A549 (cell line): Measurements from ENCODE around the gene LCN12. TPM values are rescaled to one million over a fixed set of nuclear protein-coding genes. Genes with fewer than 3 reads are reported as not detected.

Experiments
- ATAC-seq, 2 experiments: fragments of 200-7000 bp in 1 of 2; fragments of >200 bp in 1 of 2; cut with Nextera tagmentation in 1 of 2; cut with Tn5 transposase in 1 of 2; 3 replicates each; pipeline versions ENCODE4 v1.8.0 to v1.9.1; 2018 to 2020; ENCODE audit warnings: mild to moderate bottlenecking in 1 of 2, moderate library complexity in 1 of 2
- CTCF ChIA-PET: fragments of 300-600 bp; sonication (Branson Sonifier 250); formaldehyde crosslinking; extraction: SDS; loops from one replicate; lab custom pipeline; 2021; ENCODE audit warnings: antibody characterized with exemption, inconsistent platforms; lab: Yijun Ruan, JAX
- POLR2A ChIA-PET: fragments of 350-600 bp; formaldehyde crosslinking; extraction: SDS; loops from one replicate; lab custom pipeline; 2021; ENCODE audit warnings: antibody characterized with exemption, inconsistent platforms; lab: Yijun Ruan, JAX
- DNase-seq, 2 experiments: peaks; one replicate each; pipeline versions ENCODE4 v3.0.0 to v3.0.0-alpha.2; 2011 to 2016; ENCODE audit warnings: low read depth in 1 of 2, low spot score in 1 of 2
- FAIRE-seq: peaks from 2 replicates; lab custom pipeline; 2011; peaks lifted over from hg19 to GRCh38; lab: Jason Lieb, UNC
- H3K27ac ChIP-seq, 2 experiments: fragments of >200 bp; sonication (Bioruptor Twin); formaldehyde crosslinking; 3 replicates each; pipeline ENCODE4 v1.5.1; 2016 to 2017
- H3K4me1 ChIP-seq: fragments of >200 bp; sonication (Bioruptor Twin); formaldehyde crosslinking; 3 replicates; pipeline ENCODE4 v1.6.1; 2016
- H3K4me2 ChIP-seq: fragments of >200 bp; sonication (Bioruptor Twin); formaldehyde crosslinking; 3 replicates; pipeline ENCODE4 v1.6.1; 2016
- H3K4me3 ChIP-seq: fragments of >200 bp; sonication (Bioruptor Twin); formaldehyde crosslinking; 3 replicates; pipeline ENCODE4 v1.5.1; 2016
- H3K9me3 ChIP-seq: fragments of >200 bp; sonication (Bioruptor Twin); formaldehyde crosslinking; 3 replicates; pipeline ENCODE4 v1.6.1; 2016
- ATOH8 ChIP-seq: fragments of 250-450 bp; sonication (Bioruptor Pico); IDR thresholded peaks from 2 replicates; pipeline ENCODE4 v1.5.0; 2020; ENCODE audit warnings: low read depth, mild to moderate bottlenecking, moderate library complexity
- BHLHE40 ChIP-seq: IDR thresholded peaks from 2 replicates; pipeline ENCODE4 v1.6.1; 2012; ENCODE audit warnings: low read depth, low read length, inconsistent platforms
- ESRRA ChIP-seq: fragments of 150-350 bp; IDR thresholded peaks from 2 replicates; pipeline ENCODE4 v1.6.1; 2014; ENCODE audit warnings: mild to moderate bottlenecking, low read length, borderline replicate concordance
- FOSB ChIP-seq: fragments of 250-450 bp; sonication (Bioruptor Pico); IDR thresholded peaks from 2 replicates; pipeline ENCODE4 v1.5.0; 2020; ENCODE audit warnings: mild to moderate bottlenecking, moderate library complexity
- FOSL2 ChIP-seq, 2 experiments: fragments of 450-650 bp in 1 of 2; fragments of >200 bp in 1 of 2; sonication (Bioruptor Twin) in 1 of 2; formaldehyde crosslinking; IDR thresholded peaks; 2 replicates each; pipeline versions ENCODE4 v1.5.0 to v1.6.1; 2016 to 2020; ENCODE audit warnings: mild to moderate bottlenecking in 1 of 2, moderate library complexity in 1 of 2
- HOXA7 ChIP-seq: fragments of 250-450 bp; sonication (Bioruptor Pico); IDR thresholded peaks from 2 replicates; pipeline ENCODE4 v1.5.0; 2020; ENCODE audit warnings: mild to moderate bottlenecking, moderate library complexity
- HOXB5 ChIP-seq: fragments of 250-450 bp; sonication (Bioruptor Pico); IDR thresholded peaks from 2 replicates; pipeline ENCODE4 v1.5.0; 2020; ENCODE audit warnings: mild to moderate bottlenecking, moderate library complexity
- KDM1A ChIP-seq: fragments of 200-600 bp; sonication (generic); IDR thresholded peaks from 2 replicates; pipeline ENCODE4 v1.6.1; 2016; ENCODE audit warnings: low read depth, mild to moderate bottlenecking
- MAX ChIP-seq: IDR thresholded peaks from 2 replicates; pipeline ENCODE4 v1.6.1; 2012
- NR3C1 ChIP-seq: fragments of >200 bp; sonication (Bioruptor Twin); formaldehyde crosslinking; IDR thresholded peaks from 3 replicates; pipeline ENCODE4 v1.6.1; 2017
- PBX3 ChIP-seq: IDR thresholded peaks from 2 replicates; pipeline ENCODE4 v1.6.1; 2012
- PHF8 ChIP-seq: fragments of 200-600 bp; sonication (generic); IDR thresholded peaks from 2 replicates; pipeline ENCODE4 v1.6.1; 2016; ENCODE audit warnings: low read depth, mild to moderate bottlenecking, antibody characterized with exemption, moderate library complexity, borderline replicate concordance
- POLR2A ChIP-seq: IDR thresholded peaks from 2 replicates; pipeline ENCODE4 v1.6.1; 2012; ENCODE audit warnings: mild to moderate bottlenecking, low read length
- POLR2AphosphoS2 ChIP-seq: conservative IDR thresholded peaks from 2 replicates; pipeline ENCODE4 v1.6.1; 2012; ENCODE audit warnings: low read length, improper control_type of control experiment, inconsistent platforms
- RARB ChIP-seq: fragments of 250-450 bp; sonication (Bioruptor Pico); IDR thresholded peaks from 2 replicates; pipeline ENCODE4 v1.8.0; 2021; ENCODE audit warnings: mild to moderate bottlenecking, moderate library complexity
- RFX5 ChIP-seq: fragments of 450-650 bp; IDR thresholded peaks from 2 replicates; pipeline ENCODE4 v1.7.1; 2014; ENCODE audit warnings: antibody characterized with exemption, mild to moderate bottlenecking, moderate library complexity
- SMC3 ChIP-seq: fragments of >200 bp; sonication (Bioruptor Twin); formaldehyde crosslinking; IDR thresholded peaks from 3 replicates; pipeline ENCODE4 v1.6.1; 2018; ENCODE audit warnings: inconsistent platforms
- USF2 ChIP-seq: fragments of 450-650 bp; IDR thresholded peaks from 2 replicates; pipeline ENCODE4 v1.6.1; 2014; ENCODE audit warnings: antibody characterized with exemption
- ZC3H11A ChIP-seq: fragments of 450-650 bp; IDR thresholded peaks from 2 replicates; pipeline ENCODE4 v1.6.1; 2014; ENCODE audit warnings: antibody characterized with exemption, mild to moderate bottlenecking
- ZFP36 ChIP-seq: fragments of 450-650 bp; IDR thresholded peaks from 2 replicates; pipeline ENCODE4 v1.6.1; 2014; ENCODE audit warnings: borderline replicate concordance; ENCODE audit not compliant: partially characterized antibody
- ZSCAN20 ChIP-seq: fragments of 250-450 bp; sonication (Bioruptor Pico); IDR thresholded peaks from 2 replicates; pipeline ENCODE4 v1.8.0; 2022; ENCODE audit warnings: mild to moderate bottlenecking, moderate library complexity
- WGBS: methylation state at CpG from one replicate; pipeline ENCODE4 v1.1.6; 2017; ENCODE audit errors: missing lambda C conversion rate; 5-methylcytosine and 5-hydroxymethylcytosine counted together
- polyA plus RNA-seq, 4 experiments: library from polyadenylated mRNA; depleted of rRNA in 3 of 4; stranded (reverse); fragments of >200 nt; fragmentation: RNase III in 1 of 4; extraction: RNeasy Plus Mini Kit Qiagen cat#74134 plus additional on column Dnase treatment in 1 of 4; gene quantifications; 2 replicates in 3 of 4; 3 replicates in 1 of 4; pipeline ENCODE4 v1.2.3, GENCODE V29; 2011 to 2017

LCN12 gene
- polyA plus RNA-seq, 2 of the 4 experiments (the other 2 are of a cell fraction), result 0.74 to 3.0 TPM

- ATAC-seq (no peak), DNase-seq (no peak), FAIRE-seq (no peak)
- no peaks in the 10 kb centered on the region for H3K9me3 ChIP-seq
- no peak overlapping the region for H3K27ac ChIP-seq
- H3K4me2 ChIP-seq, result no peak overlapping the region
- POLR2A ChIA-PET, result no interaction called here
- H3K4me1 ChIP-seq, result peaks cover 12% of the 10 kb centered on the region; the same call in 2 of the 3 replicates
- H3K4me3 ChIP-seq, result no peak overlapping the region
- no peak for TF ChIP-seq FOSB (CRISPR knock-in tag)
- TF ChIP-seq NR3C1, result no peak
- no peak for TF ChIP-seq POLR2AphosphoS2
- no peak for TF ChIP-seq POLR2A
- TF ChIP-seq ATOH8 (CRISPR knock-in tag), result no peak
- no peak for TF ChIP-seq HOXB5 (CRISPR knock-in tag)
- no peak for TF ChIP-seq ZC3H11A
- CTCF ChIA-PET, result interaction anchor here (1.0 to 2.0 kb wide), 5 partner anchors 10 to 169 kb away, joined by 3 to 8 read pairs (median 4); partner anchors contain the start of gene FBXW5
- WGBS, result 89% methylated on average over 11 of the region's 15 CpGs
These were observed 8.8 kb downstream of the LCN12 start for GRCh38 chr9:136960938-136961275.

GRCh38 chr9:136961279-136962065 lies 9.4 kb downstream of the LCN12 start:
- POLR2A ChIA-PET, result no interaction called here
- ATAC-seq, result no peak
- CTCF ChIA-PET, result interaction anchor here (1.0 to 2.0 kb wide), 6 partner anchors 10 to 169 kb away, joined by 3 to 11 read pairs (median 4); partner anchors contain the start of genes C8G and FBXW5

GRCh38 chr9:136962163-136962562 lies 10.1 kb downstream of the LCN12 start:
- H3K9me3 ChIP-seq, result no peaks in the 10 kb centered on the region
- no peak overlapping the region for H3K4me3 ChIP-seq
- ChIA-PET CTCF (interaction anchor here (0.8 to 1.7 kb wide), 8 partner anchors 14 to 153 kb away, joined by 3 to 11 read pairs (median 4); partner anchors contain the start of genes C8G and FBXW5), POLR2A (no interaction called here)
- WGBS, result 100% methylated on average over 9 of the region's 9 CpGs
- peaks cover 12% of the 10 kb centered on the region; the same call in 2 of the 3 replicates for H3K4me1 ChIP-seq
- ATAC-seq, result no peak
- no peak overlapping the region for H3K4me2 ChIP-seq
- no peak overlapping the region for H3K27ac ChIP-seq
- no peak for DNase-seq
- FAIRE-seq, result no peak
- TF ChIP-seq KDM1A (no peak), HOXB5 (CRISPR knock-in tag) (no peak), ATOH8 (CRISPR knock-in tag) (no peak), MAX (no peak), FOSL2 (IDR thresholded peaks at IDR 0.05) (no peak), FOSL2 (CRISPR knock-in tag; IDR thresholded peaks at IDR 0.05) (no peak), BHLHE40 (no peak), RARB (no peak), HOXA7 (no peak), SMC3 (no peak), ZSCAN20 (CRISPR knock-in tag) (no peak), FOSB (CRISPR knock-in tag) (no peak), ZFP36 (no peak), USF2 (no peak), PHF8 (no peak), POLR2A (no peak), RFX5 (no peak)

More at GRCh38 chr9:136961279-136962065, 9.4 kb downstream of the LCN12 start:
- 81% methylated on average over 18 of the region's 23 CpGs for WGBS
- Histone ChIP-seq H3K9me3 (no peaks in the 10 kb centered on the region), H3K4me3 (no peak overlapping the region), H3K4me1 (peaks cover 12% of the 10 kb centered on the region; the same call in 2 of the 3 replicates), H3K4me2 (no peak overlapping the region), H3K27ac (no peak overlapping the region)
- TF ChIP-seq PBX3, result no peak
- no peak for TF ChIP-seq ESRRA
- DNase-seq (no peak), FAIRE-seq (no peak)
